Right lobe of liver (tissue), 6 donors: ENCODE results near the gene ACBD5. TPM values are rescaled to one million over a fixed set of nuclear protein-coding genes. Genes with fewer than 3 reads are reported as not detected.

Experiments used
- ATAC-seq, 4 donors: fragments of 200-7000 bp; cut with Tn5 transposase; one replicate each; pipeline ENCODE4 v1.9.1; 2020; ENCODE audit warnings: mild to moderate bottlenecking in 4 of 4, moderate library complexity in 4 of 4
- DNase-seq, 3 donors: peaks; one replicate each; pipeline ENCODE4 v3.0.0-alpha.2; 2020
- H3K27ac ChIP-seq, 3 donors: fragments of 200-600 bp; one replicate each; pipeline ENCODE4 v1.8.0; 2022
- H3K27me3 ChIP-seq, 2 donors: fragments of 200-600 bp; one replicate each; pipeline ENCODE4 v1.8.0; 2022
- H3K36me3 ChIP-seq, 4 donors: fragments of 200-600 bp; sonication (generic) in 1 of 4; one replicate each; pipeline versions ENCODE4 v1.5.1 to v1.8.0; 2017 to 2022; ENCODE audit warnings: control low read depth in 1 of 4
- H3K4me1 ChIP-seq, 4 donors: fragments of 200-600 bp; sonication (generic) in 1 of 4; one replicate each; pipeline versions ENCODE4 v1.5.1 to v1.8.0; 2017 to 2022; ENCODE audit warnings: control low read depth in 1 of 4
- H3K4me3 ChIP-seq, 3 donors: fragments of 200-600 bp; one replicate each; pipeline ENCODE4 v1.8.0; 2022
- H3K9me3 ChIP-seq, 4 donors: fragments of 200-600 bp; sonication (generic) in 1 of 4; one replicate each; pipeline versions ENCODE4 v1.5.1 to v1.8.0; 2017 to 2022; ENCODE audit warnings: control low read depth in 1 of 4
- POLR2A ChIP-seq: fragments of 450-650 bp; IDR thresholded peaks from one replicate; pipeline ENCODE4 v1.6.1; 2017; ENCODE audit warnings: antibody characterized with exemption, mild to moderate bottlenecking
- WGBS: methylation state at CpG from one replicate; pipeline ENCODE4 v1.1.6; 2018; ENCODE audit warnings: low coverage, low lambda C conversion rate; ENCODE audit not compliant: insufficient coverage; ENCODE audit errors: missing lambda C conversion rate; 5-methylcytosine and 5-hydroxymethylcytosine counted together
- intact Hi-C, 2 donors: fragments of 100-400 bp; cut with DNase I; formaldehyde crosslinking; loops; one replicate each; pipeline versions ENCODE4 v1.11.2 to v1.14.1; 2022
- total RNA-seq, 6 experiments: library from RNA; depleted of rRNA in 2 of 6; stranded (reverse); fragments of >200 nt in 2 of 6; fragmentation: NEBNext Ultra II Directional in 3 of 6; extraction: Animal tissue kit (Norgen Biotek cat#: 25700) in 3 of 6; gene quantifications; one replicate each; pipeline versions ENCODE4 v1.1.0 to v1.2.4, GENCODE V29; 2016 to 2023
- TF ChIP-seq, protein P1 (sequence below), 4 donors: fragments of 200-600 bp in 3 of 4; fragments of 450-650 bp in 1 of 4; IDR thresholded peaks; one replicate each; pipeline versions ENCODE4 v1.5.1 to v1.8.0; 2016 to 2022; ENCODE audit warnings: antibody characterized with exemption in 4 of 4, mild to moderate bottlenecking in 2 of 4
- donor health status: DM: no; HTN: yes; CAD: no.
- donor health status: DM: no; HTN: no; CAD: no.
- donor health status: DM: no; HTN: no; CAD: no.
- donor health status: DM: no; HTN: yes; CAD: no.
- donor health status: DM: no; HTN: yes; CAD: no.

ACBD5 gene
- total RNA-seq, 6 experiments from 2014 or later = 23.1 to 45.9 (median 32.0) TPM

DNA sequence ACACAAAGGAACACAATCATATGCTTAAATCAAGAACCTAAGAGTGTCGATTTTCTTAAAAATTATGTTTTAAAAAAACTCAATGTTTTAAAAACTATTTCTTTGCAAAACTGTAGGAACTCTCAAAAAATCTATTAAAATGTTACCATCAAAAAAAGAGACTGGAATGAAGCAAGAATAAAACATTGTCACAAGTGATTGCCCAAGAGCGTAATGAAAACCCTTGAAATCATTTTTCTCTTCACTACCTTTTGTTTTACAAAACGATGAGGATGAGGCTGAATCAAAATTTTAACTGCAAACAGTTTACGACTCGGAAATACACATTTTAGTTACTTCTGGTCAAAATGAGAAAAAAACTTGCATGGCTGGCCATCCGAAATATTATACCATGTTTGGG, 87.3 kb downstream of the ACBD5 start:
- no peak for ATAC-seq
- no peak for DNase-seq
- Histone ChIP-seq H3K4me3 (peak overlapping the region; percentile 78 to 91 (median 81)), H3K27me3 (no peaks in the 10 kb centered on the region), H3K36me3 (peaks cover 0 to 4% (median 2%) of the 10 kb centered on the region in 4 donors), H3K27ac (peak overlapping the region in 1 of 3 donors; percentile 97), H3K9me3 (no peaks in the 10 kb centered on the region), H3K4me1 (peaks cover 0 to 17% (median 0%) of the 10 kb centered on the region in 4 donors)
- 3% methylated on average over 6 of the region's 6 CpGs for WGBS
- intact Hi-C loops = no loop called here
- TF ChIP-seq, protein P1, sequence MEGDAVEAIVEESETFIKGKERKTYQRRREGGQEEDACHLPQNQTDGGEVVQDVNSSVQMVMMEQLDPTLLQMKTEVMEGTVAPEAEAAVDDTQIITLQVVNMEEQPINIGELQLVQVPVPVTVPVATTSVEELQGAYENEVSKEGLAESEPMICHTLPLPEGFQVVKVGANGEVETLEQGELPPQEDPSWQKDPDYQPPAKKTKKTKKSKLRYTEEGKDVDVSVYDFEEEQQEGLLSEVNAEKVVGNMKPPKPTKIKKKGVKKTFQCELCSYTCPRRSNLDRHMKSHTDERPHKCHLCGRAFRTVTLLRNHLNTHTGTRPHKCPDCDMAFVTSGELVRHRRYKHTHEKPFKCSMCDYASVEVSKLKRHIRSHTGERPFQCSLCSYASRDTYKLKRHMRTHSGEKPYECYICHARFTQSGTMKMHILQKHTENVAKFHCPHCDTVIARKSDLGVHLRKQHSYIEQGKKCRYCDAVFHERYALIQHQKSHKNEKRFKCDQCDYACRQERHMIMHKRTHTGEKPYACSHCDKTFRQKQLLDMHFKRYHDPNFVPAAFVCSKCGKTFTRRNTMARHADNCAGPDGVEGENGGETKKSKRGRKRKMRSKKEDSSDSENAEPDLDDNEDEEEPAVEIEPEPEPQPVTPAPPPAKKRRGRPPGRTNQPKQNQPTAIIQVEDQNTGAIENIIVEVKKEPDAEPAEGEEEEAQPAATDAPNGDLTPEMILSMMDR (IDR thresholded peaks at IDR 0.05) = no peak
- no peak for TF ChIP-seq POLR2A

DNA sequence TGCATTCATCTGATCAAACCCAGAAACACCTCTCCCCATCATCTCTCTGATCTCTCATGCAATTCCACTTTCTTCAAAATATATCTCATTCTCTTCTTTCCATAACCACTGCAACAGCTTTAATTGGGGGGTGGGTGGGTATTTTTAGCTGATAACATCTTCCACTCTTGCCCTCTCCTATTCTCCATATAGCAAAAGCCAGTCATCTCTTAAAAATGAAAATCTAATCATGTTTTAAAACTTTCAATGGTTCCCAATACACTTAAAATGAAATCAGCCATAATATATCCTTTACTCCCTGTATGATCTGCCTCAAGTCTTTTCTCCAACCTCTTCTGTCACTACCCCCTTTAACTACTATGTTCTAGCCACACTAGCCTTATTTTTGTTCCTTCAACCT, 87.9 kb downstream of the ACBD5 start:
- H3K27ac ChIP-seq = no peak overlapping the region
- peak overlapping the region in 2 of 3 donors; percentile 81 to 91 for H3K4me3 ChIP-seq
- peaks cover 0 to 17% (median 0%) of the 10 kb centered on the region in 4 donors for H3K4me1 ChIP-seq
- H3K27me3 ChIP-seq = no peaks in the 10 kb centered on the region
- DNase-seq (no peak), ATAC-seq (no peak)
- H3K36me3 ChIP-seq = peaks cover 0 to 10% (median 3%) of the 10 kb centered on the region in 4 donors
- intact Hi-C loops = no loop called here
- TF ChIP-seq POLR2A = no peak
- TF ChIP-seq, protein P1 (IDR thresholded peaks at IDR 0.05) = no peak
- H3K9me3 ChIP-seq = no peaks in the 10 kb centered on the region

DNA sequence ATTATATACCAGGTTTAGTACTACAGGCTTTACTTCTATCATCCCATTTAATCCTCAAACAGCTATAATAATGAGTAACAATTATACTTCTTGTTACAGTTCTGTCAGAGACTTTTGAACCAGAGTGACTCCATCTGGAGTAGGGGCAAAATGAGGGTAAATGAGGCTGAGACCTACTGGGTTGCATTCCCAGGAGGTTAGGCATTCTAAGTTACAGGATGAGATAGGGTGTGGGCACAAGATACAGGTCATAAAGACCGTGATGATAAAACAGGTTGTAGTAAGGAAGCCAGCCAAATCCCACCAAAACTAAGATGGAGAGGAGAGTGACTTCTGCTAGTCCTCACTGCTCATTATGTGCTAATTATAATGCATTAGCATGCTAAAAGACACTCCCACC, 90.3 kb downstream of the ACBD5 start:
- Histone ChIP-seq H3K36me3 (peaks cover 0 to 21% (median 16%) of the 10 kb centered on the region in 4 donors), H3K27ac (no peak overlapping the region), H3K4me1 (peaks cover 0 to 17% (median 0%) of the 10 kb centered on the region in 4 donors), H3K9me3 (no peaks in the 10 kb centered on the region), H3K4me3 (no peak overlapping the region), H3K27me3 (no peaks in the 10 kb centered on the region)
- no peak for ATAC-seq
- no peak for DNase-seq
- no peak for TF ChIP-seq POLR2A
- TF ChIP-seq, protein P1 (IDR thresholded peaks at IDR 0.05) = no peak
- 100% methylated on average over 1 of the region's 1 CpG for WGBS
- intact Hi-C loops = no loop called here

DNA sequence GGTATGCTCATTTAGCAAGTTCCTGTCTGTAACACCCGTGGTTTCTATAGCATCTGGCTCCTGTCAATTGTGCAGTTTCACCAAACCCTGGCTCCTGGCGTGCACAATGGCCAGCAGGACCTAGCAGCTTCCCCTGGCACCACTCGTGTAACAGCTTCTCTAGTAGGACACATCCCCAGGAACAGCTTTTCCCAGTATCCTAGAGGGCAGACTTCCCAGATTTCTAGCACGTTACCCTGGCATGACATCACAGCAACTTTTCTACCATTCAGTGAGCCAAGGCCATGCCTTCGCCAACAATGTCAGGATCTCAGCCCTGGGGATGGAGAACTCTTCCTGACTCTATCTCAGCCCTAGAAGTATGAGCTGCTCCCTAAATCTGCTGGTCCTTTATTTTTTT, 92.9 kb downstream of the ACBD5 start:
- no peak for DNase-seq
- TF ChIP-seq, protein P1 (IDR thresholded peaks at IDR 0.05) = no peak
- H3K36me3 ChIP-seq = peaks cover 0 to 45% (median 25%) of the 10 kb centered on the region in 4 donors
- no peak for ATAC-seq
- intact Hi-C loops = no loop called here
- 50% methylated on average over 2 of the region's 5 CpGs for WGBS
- no peak overlapping the region for H3K4me3 ChIP-seq
- H3K9me3 ChIP-seq = no peaks in the 10 kb centered on the region
- H3K27me3 ChIP-seq = no peaks in the 10 kb centered on the region
- peaks cover 0 to 9% (median 0%) of the 10 kb centered on the region in 4 donors for H3K4me1 ChIP-seq
- H3K27ac ChIP-seq = no peak overlapping the region

DNA sequence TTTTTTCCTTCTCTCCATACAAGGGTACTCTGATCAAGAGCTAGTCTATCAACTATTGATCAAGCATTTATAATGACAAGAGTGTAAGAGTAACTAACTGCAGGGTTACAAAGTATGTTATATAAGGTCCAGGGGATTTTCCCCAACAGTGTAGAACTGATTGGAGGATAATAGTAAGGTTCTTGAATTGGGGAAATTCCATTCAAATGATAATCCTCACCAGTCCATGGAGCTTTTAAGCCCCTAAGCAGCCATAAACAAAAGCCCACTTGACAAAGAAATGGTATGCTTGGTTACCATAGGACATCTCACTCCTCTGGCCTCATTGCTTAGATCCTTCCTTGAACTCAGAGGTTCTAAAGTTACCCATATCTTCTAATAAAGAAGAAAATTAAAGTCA, 94.7 kb downstream of the ACBD5 start:
- Histone ChIP-seq H3K36me3 (peaks cover 0 to 59% (median 28%) of the 10 kb centered on the region in 4 donors), H3K27me3 (no peaks in the 10 kb centered on the region), H3K27ac (no peak overlapping the region), H3K4me3 (no peak overlapping the region), H3K9me3 (no peaks in the 10 kb centered on the region), H3K4me1 (no peaks in the 10 kb centered on the region)
- intact Hi-C loops = no loop called here
- no peak for TF ChIP-seq POLR2A
- TF ChIP-seq, protein P1 (IDR thresholded peaks at IDR 0.05) = no peak
- no peak for ATAC-seq
- DNase-seq = no peak
